ENCODE data around the gene OR6S1. TPM values are rescaled to one million over a fixed set of nuclear protein-coding genes. Genes with fewer than 3 reads are reported as not detected.

The OR6S1 gene
- total RNA-seq, 1 experiment from 2014 or later: not detected

DNA sequence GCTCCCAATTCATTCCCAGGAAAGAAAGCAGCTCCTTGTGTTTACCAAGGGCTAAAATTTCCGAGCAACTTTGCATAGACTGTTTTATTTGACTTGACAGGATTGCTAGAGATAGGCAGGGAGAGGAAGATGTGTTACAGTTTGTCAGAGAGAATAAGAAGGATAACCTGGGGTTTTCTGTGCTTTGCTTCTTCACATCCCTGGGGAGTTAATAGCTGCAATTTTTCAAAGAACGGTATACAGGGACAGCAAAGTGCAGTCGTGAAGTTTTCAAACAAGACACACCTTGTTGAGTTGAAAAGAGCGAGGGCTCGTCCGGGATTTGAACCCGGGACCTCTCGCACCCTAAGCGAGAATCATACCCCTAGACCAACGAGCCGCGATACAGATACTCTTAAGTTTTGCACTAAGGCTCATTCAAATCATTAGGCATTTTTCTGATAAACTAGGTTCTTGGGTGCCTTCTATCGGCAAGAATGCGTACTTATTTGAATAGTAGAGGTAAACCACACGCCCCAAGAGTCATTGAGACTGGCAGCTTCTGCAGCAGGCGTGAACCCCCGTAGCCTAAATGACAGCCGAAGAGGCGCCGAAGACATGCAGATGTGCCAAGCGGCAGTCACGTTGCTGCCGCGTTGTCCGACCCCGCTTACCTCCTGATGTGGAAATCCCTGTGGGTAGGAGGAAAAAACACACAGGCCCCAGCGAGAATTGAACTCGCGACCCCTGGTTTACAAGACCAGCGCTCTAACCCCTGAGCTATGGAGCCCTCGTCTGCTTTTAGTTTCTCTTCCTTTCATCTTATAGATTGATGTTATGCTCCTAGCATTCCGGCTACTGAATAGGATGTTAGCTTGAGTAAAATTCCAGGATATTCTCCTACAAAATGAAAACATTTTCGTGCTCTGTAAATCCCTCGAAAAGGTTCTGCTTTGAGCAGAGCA is 28.1 kb downstream of the OR6S1 start:
- DNase-seq: peak; percentile 98

GRCh38 chr14:20612403-20612802 is 29.1 kb downstream of the OR6S1 start:
- Histone ChIP-seq H4K20me1 (ENCODE audit: insufficient read depth, low read depth, low read length) (no peaks in the 10 kb centered on the region), H3K27me3 (ENCODE audit: low read length) (no peaks in the 10 kb centered on the region), H3K36me3 (ENCODE audit: insufficient read depth, low read length) (no peaks in the 10 kb centered on the region), H3K4me2 (ENCODE audit: low read depth, low read length, poor library complexity, severe bottlenecking) (peak overlapping the region; percentile 90), H3K79me2 (ENCODE audit: low read length) (no peaks in the 10 kb centered on the region), H2AFZ (ENCODE audit: low read length) (no peak overlapping the region), H3K4me3 (ENCODE audit: low read length) (peak overlapping the region; percentile 75), H3K27ac (ENCODE audit: low read length) (no peak overlapping the region), H3K4me1 (ENCODE audit: low read length) (peaks cover 56% of the 10 kb centered on the region), H3K9ac (ENCODE audit: low read length) (peak overlapping the region; percentile 5), H3K9me3 (ENCODE audit: low read length) (no peaks in the 10 kb centered on the region), H3K9me2 (replicated peaks; ENCODE audit: insufficient read depth, low read length) (no peaks in the 10 kb centered on the region)
- DNase-seq: peak; percentile 73

More for the DNA sequence above, 28.1 kb downstream of the OR6S1 start:
- Histone ChIP-seq H3K36me3 (ENCODE audit: insufficient read depth, low read length) (no peaks in the 10 kb centered on the region), H3K79me2 (ENCODE audit: low read length) (no peaks in the 10 kb centered on the region), H3K9me2 (replicated peaks; ENCODE audit: insufficient read depth, low read length) (no peaks in the 10 kb centered on the region), H2AFZ (ENCODE audit: low read length) (peak overlapping the region; percentile 84), H3K4me2 (ENCODE audit: low read depth, low read length, poor library complexity, severe bottlenecking) (peak overlapping the region; percentile 90), H3K9me3 (ENCODE audit: low read length) (no peaks in the 10 kb centered on the region), H3K27ac (ENCODE audit: low read length) (no peak overlapping the region), H3K4me1 (ENCODE audit: low read length) (peaks cover 59% of the 10 kb centered on the region), H4K20me1 (ENCODE audit: insufficient read depth, low read depth, low read length) (no peaks in the 10 kb centered on the region), H3K4me3 (ENCODE audit: low read length) (peak overlapping the region; percentile 75), H3K9ac (ENCODE audit: low read length) (peak overlapping the region; percentile 63), H3K27me3 (ENCODE audit: low read length) (no peaks in the 10 kb centered on the region)

DNA sequence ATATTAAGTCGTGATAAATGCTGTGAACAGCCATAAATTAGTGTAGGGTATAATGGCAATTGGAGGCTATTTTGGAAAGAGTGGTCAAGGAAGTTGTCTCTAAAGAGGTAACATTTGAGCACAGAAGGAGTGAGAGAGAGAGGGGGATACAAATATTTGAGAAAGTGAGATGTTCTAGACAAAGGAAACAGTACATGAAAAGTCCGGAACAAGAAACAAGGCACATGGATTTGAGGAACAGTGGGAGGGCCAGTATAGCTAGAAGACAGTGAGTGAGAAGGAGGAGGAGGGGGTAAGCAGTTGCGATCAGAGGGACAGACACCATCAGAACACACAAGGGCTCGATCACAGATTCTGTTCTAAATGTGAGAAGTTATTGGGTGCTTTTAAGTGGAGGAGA is 30.2 kb downstream of the OR6S1 start:
- Histone ChIP-seq H3K9me2 (replicated peaks; ENCODE audit: insufficient read depth, low read length) (no peaks in the 10 kb centered on the region), H3K79me2 (ENCODE audit: low read length) (no peaks in the 10 kb centered on the region), H3K9ac (ENCODE audit: low read length) (no peak overlapping the region), H2AFZ (ENCODE audit: low read length) (no peak overlapping the region), H3K27ac (ENCODE audit: low read length) (no peak overlapping the region), H3K4me2 (ENCODE audit: low read depth, low read length, poor library complexity, severe bottlenecking) (peak overlapping the region; percentile 83), H3K36me3 (ENCODE audit: insufficient read depth, low read length) (no peaks in the 10 kb centered on the region), H3K27me3 (ENCODE audit: low read length) (no peaks in the 10 kb centered on the region), H3K4me3 (ENCODE audit: low read length) (no peak overlapping the region), H3K4me1 (ENCODE audit: low read length) (peaks cover 56% of the 10 kb centered on the region), H4K20me1 (ENCODE audit: insufficient read depth, low read depth, low read length) (no peaks in the 10 kb centered on the region), H3K9me3 (ENCODE audit: low read length) (no peaks in the 10 kb centered on the region)
- no peak for DNase-seq

GRCh38 chr14:20610002-20610765 is 31.3 kb downstream of the OR6S1 start:
- H3K36me3 ChIP-seq (ENCODE audit: insufficient read depth, low read length): no peaks in the 10 kb centered on the region
- DNase-seq: peak; percentile 94
- peak overlapping the region; percentile 58 for H3K9ac ChIP-seq (ENCODE audit: low read length)
- H3K9me3 ChIP-seq (ENCODE audit: low read length): no peaks in the 10 kb centered on the region
- H3K4me1 ChIP-seq (ENCODE audit: low read length): peaks cover 56% of the 10 kb centered on the region
- H3K27me3 ChIP-seq (ENCODE audit: low read length): no peaks in the 10 kb centered on the region
- H3K4me2 ChIP-seq (ENCODE audit: low read depth, low read length, poor library complexity, severe bottlenecking): peak overlapping the region; percentile 83
- no peak overlapping the region for H3K27ac ChIP-seq (ENCODE audit: low read length)
- H2AFZ ChIP-seq (ENCODE audit: low read length): peak overlapping the region; percentile 87
- H3K4me3 ChIP-seq (ENCODE audit: low read length): peak overlapping the region; percentile 77
- H3K79me2 ChIP-seq (ENCODE audit: low read length): no peaks in the 10 kb centered on the region
- H3K9me2 ChIP-seq (replicated peaks; ENCODE audit: insufficient read depth, low read length): no peaks in the 10 kb centered on the region
- no peaks in the 10 kb centered on the region for H4K20me1 ChIP-seq (ENCODE audit: insufficient read depth, low read depth, low read length)

DNA sequence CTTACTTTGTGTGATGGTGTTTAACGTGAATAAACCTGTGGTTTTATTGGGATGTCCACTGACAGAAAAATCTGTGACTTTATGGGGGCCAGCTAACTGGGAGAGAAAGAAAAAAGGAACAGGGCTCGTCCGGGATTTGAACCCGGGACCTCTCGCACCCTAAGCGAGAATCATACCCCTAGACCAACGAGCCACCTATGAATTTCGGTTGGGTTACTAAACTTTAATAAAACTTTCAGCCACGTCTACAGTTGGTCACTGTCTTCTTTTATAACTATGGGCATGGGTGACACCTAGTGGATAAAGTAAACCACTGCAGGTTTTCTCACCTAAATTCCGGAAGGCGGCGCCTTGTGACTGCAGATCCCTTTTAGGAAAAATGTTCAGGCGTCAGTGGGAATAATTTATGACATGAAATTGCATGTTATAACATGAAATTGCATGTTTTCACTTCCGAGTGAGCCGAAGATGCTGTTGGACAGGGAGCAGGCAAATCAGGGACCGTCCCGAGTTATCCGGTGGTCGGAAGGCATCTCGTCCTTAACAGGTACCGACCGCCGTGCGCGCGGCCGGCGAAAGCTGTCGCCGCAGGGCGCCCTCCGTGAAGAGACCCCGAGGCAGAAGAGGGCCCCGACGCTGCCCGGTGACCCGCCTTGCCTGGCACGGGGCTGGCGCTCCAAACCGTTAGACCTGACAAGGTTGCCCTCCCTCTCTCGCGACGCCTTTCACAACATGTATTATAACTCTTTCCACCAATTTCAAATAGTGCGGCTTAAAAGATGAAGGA is 32.1 kb downstream of the OR6S1 start:
- Histone ChIP-seq H3K79me2 (ENCODE audit: low read length) (no peaks in the 10 kb centered on the region), H3K27ac (ENCODE audit: low read length) (no peak overlapping the region), H3K9me3 (ENCODE audit: low read length) (no peaks in the 10 kb centered on the region), H4K20me1 (ENCODE audit: insufficient read depth, low read depth, low read length) (no peaks in the 10 kb centered on the region), H3K4me1 (ENCODE audit: low read length) (peaks cover 50% of the 10 kb centered on the region), H3K9ac (ENCODE audit: low read length) (peak overlapping the region; percentile 58), H3K4me3 (ENCODE audit: low read length) (peak overlapping the region; percentile 77), H3K4me2 (ENCODE audit: low read depth, low read length, poor library complexity, severe bottlenecking) (peak overlapping the region; percentile 83), H3K9me2 (replicated peaks; ENCODE audit: insufficient read depth, low read length) (no peaks in the 10 kb centered on the region), H3K27me3 (ENCODE audit: low read length) (no peaks in the 10 kb centered on the region), H2AFZ (ENCODE audit: low read length) (peak overlapping the region; percentile 87), H3K36me3 (ENCODE audit: insufficient read depth, low read length) (no peaks in the 10 kb centered on the region)
- peak; percentile 96 for DNase-seq

- no peak for DNase-seq
- no peaks in the 10 kb centered on the region for H4K20me1 ChIP-seq (ENCODE audit: insufficient read depth, low read depth, low read length)
- peak overlapping the region; percentile 83 for H3K4me2 ChIP-seq (ENCODE audit: low read depth, low read length, poor library complexity, severe bottlenecking)
- H3K9me3 ChIP-seq (ENCODE audit: low read length): no peaks in the 10 kb centered on the region
- no peaks in the 10 kb centered on the region for H3K27me3 ChIP-seq (ENCODE audit: low read length)
- no peaks in the 10 kb centered on the region for H3K79me2 ChIP-seq (ENCODE audit: low read length)
- no peaks in the 10 kb centered on the region for H3K9me2 ChIP-seq (replicated peaks; ENCODE audit: insufficient read depth, low read length)
- no peak overlapping the region; the same call in 1 of the 2 replicates for H3K4me3 ChIP-seq (ENCODE audit: low read length)
- no peak overlapping the region for H3K9ac ChIP-seq (ENCODE audit: low read length)
- H3K4me1 ChIP-seq (ENCODE audit: low read length): peaks cover 43% of the 10 kb centered on the region
- H2AFZ ChIP-seq (ENCODE audit: low read length): no peak overlapping the region
- no peak overlapping the region for H3K27ac ChIP-seq (ENCODE audit: low read length)
- H3K36me3 ChIP-seq (ENCODE audit: insufficient read depth, low read length): no peaks in the 10 kb centered on the region
These were observed 32.9 kb downstream of the OR6S1 start for GRCh38 chr14:20608383-20609110.

DNA sequence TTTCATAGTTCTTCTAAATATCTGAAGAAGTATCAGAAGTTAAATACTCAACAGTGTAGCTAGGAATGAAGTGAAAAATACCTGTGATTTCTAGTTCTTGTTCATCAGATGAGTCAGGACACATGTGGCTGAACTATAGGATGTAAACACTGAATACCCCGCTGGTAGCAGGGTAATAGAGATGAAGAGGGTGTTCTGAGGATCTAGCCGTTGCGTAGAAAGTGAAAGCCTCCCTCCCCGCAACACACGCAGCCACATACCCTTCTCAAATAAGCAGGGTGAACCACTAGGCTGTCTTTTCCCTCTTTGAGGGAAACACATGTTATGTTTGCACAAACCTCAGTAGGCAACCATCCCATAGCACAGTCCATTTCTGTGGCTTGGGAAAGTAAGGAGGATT is 33.9 kb downstream of the OR6S1 start:
- Histone ChIP-seq H3K4me1 (ENCODE audit: low read length) (peaks cover 36% of the 10 kb centered on the region), H3K36me3 (ENCODE audit: insufficient read depth, low read length) (no peaks in the 10 kb centered on the region), H3K9ac (ENCODE audit: low read length) (peak overlapping the region; percentile 8; the same call in 1 of the 2 replicates), H3K79me2 (ENCODE audit: low read length) (no peaks in the 10 kb centered on the region), H2AFZ (ENCODE audit: low read length) (no peak overlapping the region), H3K9me2 (replicated peaks; ENCODE audit: insufficient read depth, low read length) (no peaks in the 10 kb centered on the region), H3K4me2 (ENCODE audit: low read depth, low read length, poor library complexity, severe bottlenecking) (peak overlapping the region; percentile 5), H4K20me1 (ENCODE audit: insufficient read depth, low read depth, low read length) (no peaks in the 10 kb centered on the region), H3K4me3 (ENCODE audit: low read length) (no peak overlapping the region), H3K27me3 (ENCODE audit: low read length) (no peaks in the 10 kb centered on the region), H3K27ac (ENCODE audit: low read length) (no peak overlapping the region), H3K9me3 (ENCODE audit: low read length) (no peaks in the 10 kb centered on the region)
- no peak for DNase-seq
